ENCODE measurements around the gene LGALS9B.
"Not testable (repeated sequence)": the region's sequence is repeated elsewhere in the genome, so short reads cannot be mapped to it uniquely, and the experiment has no call there.

LGALS9B gene

GRCh38 chr17:20417492-20418080 is 49.8 kb downstream of the LGALS9B start:
- in situ Hi-C loops (cut with HindIII; ENCODE audit: low sequenced_read_pairs), result not testable (repeated sequence)

- in situ Hi-C loops (cut with HindIII; ENCODE audit: low sequenced_read_pairs), result not testable (repeated sequence)
These were observed 50.9 kb downstream of the LGALS9B start for GRCh38 chr17:20416381-20416911.

GRCh38 chr17:20415479-20415878 is 51.9 kb downstream of the LGALS9B start:
- in situ Hi-C loops (cut with HindIII; ENCODE audit: low sequenced_read_pairs), result not testable (repeated sequence)

- in situ Hi-C loops (cut with HindIII; ENCODE audit: low sequenced_read_pairs), result not testable (repeated sequence)
These were observed 65.9 kb downstream of the LGALS9B start for GRCh38 chr17:20401306-20402022.

GRCh38 chr17:20400559-20401305 is 66.6 kb downstream of the LGALS9B start:
- in situ Hi-C loops (cut with HindIII; ENCODE audit: low sequenced_read_pairs), result not testable (repeated sequence)
